BJ (cell line): ENCODE measurements around the gene RPL31. TPM values are rescaled to one million over a fixed set of nuclear protein-coding genes. Genes with fewer than 3 reads are reported as not detected.

ENCODE experiments used
- CTCF ChIA-PET: fragments of 350-600 bp; formaldehyde crosslinking; extraction: SDS; loops from one replicate; lab custom pipeline; 2021; ENCODE audit warnings: antibody characterized with exemption, inconsistent platforms; lab: Yijun Ruan, JAX
- POLR2A ChIA-PET: fragments of 300-600 bp; sonication (Branson Sonifier 250); formaldehyde crosslinking; extraction: SDS; loops from one replicate; lab custom pipeline; 2021; ENCODE audit warnings: antibody characterized with exemption; lab: Charles Lee
- DNase-seq: peaks from one replicate; pipeline ENCODE4 v3.0.0-alpha.2; 2011; ENCODE audit warnings: low read depth
- H3K27me3 ChIP-seq: 2 replicates; pipeline ENCODE4 v1.6.0; 2011; ENCODE audit warnings: low read length; ENCODE audit not compliant: control insufficient read depth, insufficient read depth
- H3K36me3 ChIP-seq: 2 replicates; pipeline ENCODE4 v1.5.1; 2011; ENCODE audit warnings: low read length; ENCODE audit not compliant: control insufficient read depth, insufficient read depth
- H3K4me3 ChIP-seq: 2 replicates; pipeline ENCODE4 v1.5.1; 2011; ENCODE audit warnings: low read depth, mild to moderate bottlenecking, control low read depth, low read length
- polyA plus RNA-seq: library from polyadenylated mRNA; depleted of rRNA; stranded (reverse); fragments of >200 nt; gene quantifications from 2 replicates; pipeline ENCODE4 v1.2.3, GENCODE V29; 2011
- TF ChIP-seq, protein P1 (sequence below): IDR thresholded peaks from 2 replicates; pipeline ENCODE4 v1.5.1; 2011; ENCODE audit warnings: low read depth, mild to moderate bottlenecking, control low read depth, inconsistent platforms, low read length, moderate library complexity; ENCODE audit not compliant: insufficient read depth

RPL31 gene
- polyA plus RNA-seq, 1 experiment, result 1,622 TPM

DNA sequence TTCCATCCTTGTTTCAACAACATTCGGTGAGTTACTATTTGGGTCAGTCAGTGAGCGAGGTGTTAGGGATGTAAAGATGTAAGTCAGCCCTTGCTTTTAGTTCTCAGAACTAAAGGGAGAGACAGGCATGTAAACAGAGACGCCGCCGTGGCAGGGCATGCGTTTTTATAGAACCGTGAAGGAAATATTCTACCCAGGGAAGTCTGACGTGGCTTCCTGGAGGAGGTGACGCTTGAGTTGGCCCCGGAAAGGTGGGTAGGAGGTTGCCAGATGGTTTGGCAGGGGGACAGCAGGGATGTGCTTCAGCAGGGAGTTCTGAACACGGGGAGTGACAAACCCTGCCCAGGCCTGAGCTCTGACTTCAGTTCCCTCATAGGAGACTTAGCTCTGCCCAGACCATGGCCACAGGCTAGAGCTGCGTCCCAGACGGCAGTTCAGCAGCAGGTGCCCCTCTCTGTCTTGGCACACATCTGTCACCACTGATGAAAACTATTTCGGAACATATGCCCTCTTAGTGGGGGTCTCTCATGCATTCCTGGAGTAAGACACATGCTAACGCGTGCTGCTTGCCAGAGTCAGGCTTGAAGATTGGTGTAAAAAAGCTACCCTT is 23.4 kb upstream of the RPL31 start:
- POLR2A ChIA-PET, result no interaction called here
- DNase-seq, result no peak
- TF ChIP-seq, protein P1, sequence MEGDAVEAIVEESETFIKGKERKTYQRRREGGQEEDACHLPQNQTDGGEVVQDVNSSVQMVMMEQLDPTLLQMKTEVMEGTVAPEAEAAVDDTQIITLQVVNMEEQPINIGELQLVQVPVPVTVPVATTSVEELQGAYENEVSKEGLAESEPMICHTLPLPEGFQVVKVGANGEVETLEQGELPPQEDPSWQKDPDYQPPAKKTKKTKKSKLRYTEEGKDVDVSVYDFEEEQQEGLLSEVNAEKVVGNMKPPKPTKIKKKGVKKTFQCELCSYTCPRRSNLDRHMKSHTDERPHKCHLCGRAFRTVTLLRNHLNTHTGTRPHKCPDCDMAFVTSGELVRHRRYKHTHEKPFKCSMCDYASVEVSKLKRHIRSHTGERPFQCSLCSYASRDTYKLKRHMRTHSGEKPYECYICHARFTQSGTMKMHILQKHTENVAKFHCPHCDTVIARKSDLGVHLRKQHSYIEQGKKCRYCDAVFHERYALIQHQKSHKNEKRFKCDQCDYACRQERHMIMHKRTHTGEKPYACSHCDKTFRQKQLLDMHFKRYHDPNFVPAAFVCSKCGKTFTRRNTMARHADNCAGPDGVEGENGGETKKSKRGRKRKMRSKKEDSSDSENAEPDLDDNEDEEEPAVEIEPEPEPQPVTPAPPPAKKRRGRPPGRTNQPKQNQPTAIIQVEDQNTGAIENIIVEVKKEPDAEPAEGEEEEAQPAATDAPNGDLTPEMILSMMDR, result no peak
- H3K4me3 ChIP-seq, result no peak overlapping the region
- CTCF ChIA-PET, result interaction anchor here (3.1 kb wide), 1 partner anchor 248 kb away, joined by 26 read pairs; no protein-coding TSS in a partner anchor
- no peaks in the 10 kb centered on the region; the same call in 1 of the 2 replicates for H3K27me3 ChIP-seq
- H3K36me3 ChIP-seq, result peaks cover 18% of the 10 kb centered on the region

DNA sequence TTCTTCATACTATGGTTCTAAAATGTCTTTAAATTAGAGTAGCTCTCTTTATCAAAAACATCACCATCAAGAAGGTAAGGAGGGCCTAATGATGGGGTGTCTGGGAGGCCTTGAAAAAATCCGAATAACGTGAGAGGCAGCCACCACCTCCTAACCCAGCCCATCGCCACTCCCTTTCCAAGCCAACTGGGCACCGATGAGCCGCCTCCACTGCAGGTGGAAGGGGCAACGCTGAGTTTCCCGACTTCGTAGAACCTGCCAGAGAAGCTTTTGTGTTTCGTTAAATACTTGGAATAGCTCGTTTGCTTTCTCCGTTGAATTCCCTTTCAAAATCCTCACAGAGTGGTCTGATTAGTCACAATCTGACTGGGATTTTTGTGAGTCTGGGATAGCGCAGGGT is 22.0 kb upstream of the RPL31 start:
- ChIA-PET POLR2A (no interaction called here), CTCF (interaction anchor here (0.9 to 3.1 kb wide), 3 partner anchors 9 to 370 kb away, joined by 3 to 26 read pairs (median 3); no protein-coding TSS in a partner anchor)
- Histone ChIP-seq H3K27me3 (no peaks in the 10 kb centered on the region; the same call in 1 of the 2 replicates), H3K4me3 (no peak overlapping the region), H3K36me3 (peaks cover 14% of the 10 kb centered on the region)
- DNase-seq, result no peak
- TF ChIP-seq, protein P1, result no peak

DNA sequence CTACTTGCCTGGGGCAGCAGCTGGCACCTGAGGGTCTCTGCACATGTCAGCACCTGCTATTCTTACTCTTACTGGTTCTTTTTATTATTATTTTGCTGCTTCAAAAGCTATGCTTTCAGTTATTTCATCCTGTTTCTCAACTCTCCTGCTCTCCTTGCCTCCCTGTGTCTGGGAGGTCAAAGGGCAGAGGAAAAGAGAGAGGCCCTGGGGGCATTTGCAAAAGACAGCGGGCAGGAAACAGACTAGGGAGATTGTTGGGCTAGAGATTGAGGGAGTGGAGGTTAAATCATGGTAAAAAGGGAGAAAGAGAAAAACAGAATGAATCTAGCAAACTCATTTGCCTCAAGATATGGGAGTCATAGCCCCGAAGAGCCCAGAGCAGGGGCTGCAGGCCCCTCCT is 21.1 kb upstream of the RPL31 start:
- POLR2A ChIA-PET, result no interaction called here
- TF ChIP-seq, protein P1, result no peak
- H3K27me3 ChIP-seq, result no peaks in the 10 kb centered on the region; the same call in 1 of the 2 replicates
- no peak for DNase-seq
- CTCF ChIA-PET, result interaction anchor here (1.4 to 3.1 kb wide), 2 partner anchors 250 to 371 kb away, joined by 3 to 26 read pairs; no protein-coding TSS in a partner anchor
- H3K4me3 ChIP-seq, result no peak overlapping the region
- peaks cover 13% of the 10 kb centered on the region for H3K36me3 ChIP-seq

DNA sequence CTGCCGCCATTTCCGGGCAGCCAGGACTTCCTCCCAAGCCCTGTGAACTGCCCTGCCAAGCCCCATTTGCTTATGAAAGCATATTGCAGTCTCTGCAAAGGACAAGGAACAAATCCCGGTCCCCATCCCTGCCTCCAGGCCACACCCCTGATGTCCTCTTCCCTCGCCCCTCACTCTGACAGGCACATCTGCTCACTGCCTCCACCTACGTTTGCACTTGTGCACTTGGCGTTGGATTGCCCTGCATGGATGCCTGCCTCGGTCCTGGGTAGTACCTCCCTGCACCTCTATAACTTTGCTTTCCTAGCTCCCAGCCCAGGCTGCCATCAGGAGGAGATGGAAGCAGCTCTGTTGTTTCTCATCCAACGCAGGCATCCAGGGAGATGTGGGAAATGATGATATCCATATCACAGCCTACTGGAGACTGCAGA is 19.6 kb upstream of the RPL31 start:
- Histone ChIP-seq H3K4me3 (no peak overlapping the region), H3K36me3 (peaks cover 12% of the 10 kb centered on the region), H3K27me3 (no peaks in the 10 kb centered on the region; the same call in 1 of the 2 replicates)
- POLR2A ChIA-PET, result no interaction called here
- CTCF ChIA-PET, result interaction anchor here (0.7 to 2.2 kb wide), 9 partner anchors 18 to 375 kb away, joined by 3 to 23 read pairs (median 6); no protein-coding TSS in a partner anchor
- no peak for DNase-seq
- TF ChIP-seq, protein P1, result no peak

DNA sequence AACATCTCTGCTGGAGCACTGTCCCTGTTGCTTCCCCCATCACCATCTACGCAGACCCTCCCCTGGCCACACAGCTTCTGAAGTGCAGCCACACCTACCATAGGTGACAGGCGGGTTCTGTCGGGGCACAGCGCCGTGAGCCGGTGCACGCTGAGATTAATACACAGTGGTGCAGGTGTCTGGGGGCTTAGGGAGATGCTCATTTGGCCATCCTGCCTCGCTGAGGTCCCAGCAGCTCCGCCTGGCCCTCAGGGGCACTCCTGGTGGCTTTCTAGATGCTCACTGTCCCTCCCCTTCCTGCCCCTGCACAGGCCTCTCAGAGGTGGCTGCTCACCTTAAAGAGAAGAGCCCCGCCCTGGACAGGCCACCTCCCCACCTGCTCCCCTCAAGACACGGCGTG is 18.9 kb upstream of the RPL31 start:
- Histone ChIP-seq H3K27me3 (no peaks in the 10 kb centered on the region; the same call in 1 of the 2 replicates), H3K36me3 (peaks cover 9% of the 10 kb centered on the region), H3K4me3 (no peak overlapping the region)
- CTCF ChIA-PET, result interaction anchor here (0.7 to 2.2 kb wide), 8 partner anchors 19 to 375 kb away, joined by 3 to 23 read pairs (median 6); no protein-coding TSS in a partner anchor
- TF ChIP-seq, protein P1, result no peak
- DNase-seq, result no peak
- POLR2A ChIA-PET, result no interaction called here
